Femur (tissue), 1 donor: ENCODE measurements around the gene HBB.
"Not testable (repeated sequence)": the region's sequence is repeated elsewhere in the genome, so short reads cannot be mapped to it uniquely, and the experiment has no call there.

ENCODE experiments used
- DNase-seq: peaks from one replicate; pipeline ENCODE4 v3.0.0-alpha.2; 2017

The HBB gene

DNA sequence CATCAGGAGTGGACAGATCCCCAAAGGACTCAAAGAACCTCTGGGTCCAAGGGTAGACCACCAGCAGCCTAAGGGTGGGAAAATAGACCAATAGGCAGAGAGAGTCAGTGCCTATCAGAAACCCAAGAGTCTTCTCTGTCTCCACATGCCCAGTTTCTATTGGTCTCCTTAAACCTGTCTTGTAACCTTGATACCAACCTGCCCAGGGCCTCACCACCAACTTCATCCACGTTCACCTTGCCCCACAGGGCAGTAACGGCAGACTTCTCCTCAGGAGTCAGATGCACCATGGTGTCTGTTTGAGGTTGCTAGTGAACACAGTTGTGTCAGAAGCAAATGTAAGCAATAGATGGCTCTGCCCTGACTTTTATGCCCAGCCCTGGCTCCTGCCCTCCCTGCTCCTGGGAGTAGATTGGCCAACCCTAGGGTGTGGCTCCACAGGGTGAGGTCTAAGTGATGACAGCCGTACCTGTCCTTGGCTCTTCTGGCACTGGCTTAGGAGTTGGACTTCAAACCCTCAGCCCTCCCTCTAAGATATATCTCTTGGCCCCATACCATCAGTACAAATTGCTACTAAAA, at the start of gene HBB:
Gene HBB (minus strand): TSS at position 340 of the 579 bp plus-strand sequence. CDS start 50 bp downstream, at position 290.
- DNase-seq, result no peak

DNA sequence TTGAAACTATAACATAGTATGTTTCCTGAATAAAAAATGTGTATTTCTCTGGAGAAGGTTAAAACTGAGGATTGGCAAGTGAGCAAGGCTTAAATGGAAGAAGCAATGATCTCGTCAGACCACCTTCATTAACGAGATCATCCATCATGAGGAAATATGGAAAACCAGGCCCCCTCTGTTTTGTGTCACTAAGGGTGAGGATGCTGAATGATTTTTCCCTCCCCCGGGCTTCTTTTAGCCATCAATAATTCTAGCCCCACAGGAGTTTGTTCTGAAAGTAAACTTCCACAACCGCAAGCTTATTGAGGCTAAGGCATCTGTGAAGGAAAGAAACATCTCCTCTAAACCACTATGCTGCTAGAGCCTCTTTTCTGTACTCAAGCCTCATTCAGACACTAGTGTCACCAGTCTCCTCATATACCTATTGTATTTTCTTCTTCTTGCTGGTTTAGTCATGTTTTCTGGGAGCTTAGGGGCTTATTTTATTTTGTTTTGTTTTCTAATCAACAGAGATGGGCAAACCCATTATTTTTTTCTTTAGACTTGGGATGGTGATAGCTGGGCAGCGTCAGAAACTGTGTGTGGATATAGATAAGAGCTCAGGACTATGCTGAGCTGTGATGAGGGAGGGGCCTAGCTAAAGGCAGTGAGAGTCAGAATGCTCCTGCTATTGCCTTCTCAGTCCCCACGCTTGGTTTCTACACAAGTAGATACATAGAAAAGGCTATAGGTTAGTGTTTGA, 48.7 kb upstream of the HBB start:
- no peak for DNase-seq

DNA sequence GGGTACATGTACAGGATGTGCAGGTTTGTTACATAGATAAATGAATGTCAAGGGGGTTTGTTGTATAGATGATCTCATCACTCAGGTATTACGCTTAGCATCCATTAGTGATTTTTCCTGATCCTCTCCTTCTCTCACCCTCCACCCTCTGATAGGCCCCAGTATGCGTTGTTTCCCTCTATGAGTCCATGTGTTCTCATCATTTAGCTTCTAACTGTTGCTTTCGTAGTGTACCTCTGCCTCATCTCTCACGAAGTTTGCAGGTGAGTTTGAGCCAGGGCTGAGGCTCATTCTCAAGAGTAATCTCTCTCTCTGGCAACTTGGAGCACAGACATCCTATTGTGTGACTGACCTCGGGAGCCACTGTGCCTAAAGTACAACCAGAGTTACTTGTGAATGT, 47.5 kb upstream of the HBB start:
- DNase-seq, result no peak

DNA sequence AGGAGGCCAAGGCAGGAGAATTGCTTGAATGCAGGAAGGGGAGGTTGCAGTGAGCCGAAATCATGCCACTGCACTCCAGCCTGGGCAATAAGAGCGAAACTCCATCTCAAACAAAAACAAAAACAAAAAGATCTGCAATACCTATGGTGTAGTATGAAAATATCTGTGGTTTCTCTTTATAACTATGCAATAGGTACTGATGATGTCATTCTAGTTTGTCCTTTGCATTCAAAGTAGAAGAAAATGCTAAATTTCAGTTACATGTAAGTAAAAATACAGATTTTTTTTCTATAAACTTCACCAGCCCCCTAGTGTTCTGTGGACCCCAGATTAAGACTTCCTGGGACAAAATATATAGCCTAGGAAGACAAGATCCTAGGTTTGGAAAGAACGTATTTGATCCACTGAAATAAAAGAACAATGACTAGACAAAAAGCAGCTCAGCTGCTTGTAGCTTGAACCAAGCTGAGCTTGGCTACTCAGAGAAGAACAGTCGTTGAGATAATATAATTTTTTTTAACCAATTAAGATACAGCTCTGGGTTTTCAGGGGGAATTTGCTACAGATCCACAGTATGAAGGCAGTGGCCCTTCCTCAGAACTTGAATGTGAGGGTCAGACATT, 45.6 kb upstream of the HBB start:
- DNase-seq, result no peak

DNA sequence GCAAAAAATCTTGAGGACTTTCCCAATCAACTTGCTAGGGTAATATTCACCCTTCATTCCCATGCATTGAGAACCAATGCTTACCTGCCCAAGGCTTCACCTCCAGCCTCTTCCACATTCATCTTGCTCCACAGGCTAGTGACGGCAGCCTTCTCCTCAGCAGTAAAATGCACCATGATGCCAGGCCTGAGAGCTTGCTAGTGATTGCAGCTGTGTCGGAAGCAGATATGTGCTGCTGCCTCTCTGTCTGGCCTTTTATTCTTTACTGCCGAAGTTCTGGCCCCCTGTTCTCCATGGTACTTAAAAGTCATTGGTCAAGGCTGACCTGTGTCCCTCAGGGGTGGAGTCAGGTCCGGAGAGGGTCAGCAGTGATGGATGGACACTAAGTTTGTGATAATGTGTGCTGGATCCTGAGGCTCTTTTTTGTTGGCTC, 42.9 kb upstream of the HBB start, which contains the start of gene HBE1:
Gene HBE1 (minus strand): TSS at position 231 of the 433 bp plus-strand sequence. CDS start 55 bp downstream, at position 176.
- DNase-seq, result no peak

DNA sequence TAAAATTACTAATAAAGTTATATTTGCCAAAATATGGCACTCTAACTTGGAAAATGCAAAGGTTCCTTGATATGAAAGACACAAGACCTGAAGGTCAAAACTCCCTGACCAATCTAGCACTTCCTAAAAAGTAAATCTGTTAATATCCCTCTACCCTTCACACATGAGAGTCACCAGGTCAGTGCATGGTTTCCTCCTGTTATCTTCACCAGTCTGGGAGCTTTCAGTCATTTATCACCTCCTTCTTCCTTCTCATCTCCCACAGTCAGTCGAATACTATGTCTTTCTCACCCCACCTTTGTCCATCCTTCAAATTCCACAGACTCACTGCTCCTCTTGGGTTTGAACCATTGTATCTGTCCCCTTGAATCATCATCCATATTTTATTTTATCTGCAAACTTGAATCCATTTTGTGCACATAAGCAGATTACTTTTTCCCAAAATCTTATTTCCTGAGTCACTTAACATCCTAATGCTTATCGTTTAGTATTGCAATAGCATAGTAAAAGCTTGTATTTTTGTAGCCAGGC, 40.2 kb upstream of the HBB start:
- DNase-seq, result no peak

DNA sequence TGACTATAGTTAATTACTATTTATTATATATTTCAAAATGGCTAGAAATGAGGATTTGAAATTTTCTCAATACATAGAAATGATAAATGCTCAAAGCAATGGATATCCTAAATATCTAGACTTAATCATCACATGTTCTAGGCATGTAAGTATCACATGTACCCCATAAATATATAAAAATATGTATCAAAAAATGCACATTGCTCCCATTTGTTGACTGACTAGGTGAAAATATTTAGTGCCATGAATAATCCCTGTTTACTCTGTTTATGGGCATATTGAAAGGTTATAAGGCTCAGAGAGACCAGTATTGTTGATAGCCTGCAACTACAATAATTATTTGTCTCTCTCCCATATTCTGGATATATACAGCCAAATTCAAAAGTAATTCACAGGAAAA, 39.7 kb upstream of the HBB start:
- no peak for DNase-seq

DNA sequence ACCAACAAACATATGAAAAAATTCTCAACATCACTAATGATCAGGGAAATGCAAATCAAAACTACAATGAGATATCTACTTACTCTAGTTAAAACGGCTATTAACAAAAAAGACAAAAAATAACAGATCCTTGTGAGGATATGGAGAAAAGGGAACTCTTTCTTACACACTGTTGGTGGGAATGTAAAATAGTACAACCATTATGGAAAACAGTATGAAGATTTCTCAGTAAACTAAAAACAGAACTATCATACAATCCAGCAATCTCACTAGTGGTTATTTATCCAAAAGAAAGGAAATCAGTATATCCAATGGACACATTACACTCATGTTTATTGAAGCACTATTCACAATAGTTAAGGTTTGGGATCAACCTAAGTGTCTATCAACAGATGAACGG, 39.0 kb upstream of the HBB start:
- no peak for DNase-seq

DNA sequence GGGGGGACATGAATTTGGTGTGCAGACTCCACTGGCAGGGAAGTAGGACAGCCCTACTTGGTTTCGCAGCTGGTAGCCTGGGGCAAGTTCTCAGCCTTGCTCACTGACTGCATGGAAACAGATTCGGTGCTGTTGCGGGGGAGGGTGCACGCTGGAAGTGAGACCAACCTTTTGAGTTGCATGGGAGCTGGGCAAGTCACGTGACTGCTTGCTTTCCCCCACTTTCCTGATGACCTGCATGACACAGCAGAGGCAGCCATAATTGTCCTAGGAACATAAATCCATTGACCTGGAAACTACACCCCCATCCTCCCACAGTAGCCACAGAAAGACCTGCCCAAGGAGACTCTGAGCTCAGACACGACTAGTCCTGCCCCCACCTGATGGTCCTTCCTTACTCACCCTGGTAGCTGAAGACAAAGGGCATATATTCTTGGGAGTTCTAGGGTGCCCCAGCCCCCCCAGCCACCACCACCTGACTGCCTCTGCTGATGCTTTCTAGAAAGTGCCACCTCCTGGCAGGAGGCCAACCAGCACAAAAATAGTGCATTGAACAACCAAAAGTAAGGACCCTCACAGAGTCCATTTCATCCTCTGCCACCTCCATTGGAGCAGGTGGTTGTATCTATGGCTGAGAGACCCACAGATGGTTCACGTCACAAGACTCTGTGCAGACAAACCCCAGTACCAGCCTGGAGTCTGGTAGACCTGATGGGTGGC, 31.8 kb upstream of the HBB start:
- DNase-seq, result no peak

DNA sequence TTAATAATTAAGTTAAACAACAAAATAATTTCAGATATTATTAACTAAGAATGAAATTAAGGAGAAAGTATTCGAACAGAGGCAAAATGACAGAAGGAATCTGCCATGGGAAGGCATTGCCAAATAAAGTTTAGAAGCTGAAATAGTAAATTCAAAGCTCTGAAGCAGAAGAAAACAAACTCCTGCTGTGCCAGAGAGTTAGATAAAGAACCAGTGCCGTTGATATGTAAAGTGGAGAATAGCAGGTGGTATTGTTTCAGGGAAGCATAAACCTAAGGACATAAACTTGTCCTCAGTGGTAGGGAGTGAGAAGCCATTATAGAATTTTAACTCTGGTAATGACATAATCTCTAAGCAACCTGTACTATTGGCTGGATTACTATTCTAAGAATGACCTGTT, 30.4 kb upstream of the HBB start:
- no peak for DNase-seq

DNA sequence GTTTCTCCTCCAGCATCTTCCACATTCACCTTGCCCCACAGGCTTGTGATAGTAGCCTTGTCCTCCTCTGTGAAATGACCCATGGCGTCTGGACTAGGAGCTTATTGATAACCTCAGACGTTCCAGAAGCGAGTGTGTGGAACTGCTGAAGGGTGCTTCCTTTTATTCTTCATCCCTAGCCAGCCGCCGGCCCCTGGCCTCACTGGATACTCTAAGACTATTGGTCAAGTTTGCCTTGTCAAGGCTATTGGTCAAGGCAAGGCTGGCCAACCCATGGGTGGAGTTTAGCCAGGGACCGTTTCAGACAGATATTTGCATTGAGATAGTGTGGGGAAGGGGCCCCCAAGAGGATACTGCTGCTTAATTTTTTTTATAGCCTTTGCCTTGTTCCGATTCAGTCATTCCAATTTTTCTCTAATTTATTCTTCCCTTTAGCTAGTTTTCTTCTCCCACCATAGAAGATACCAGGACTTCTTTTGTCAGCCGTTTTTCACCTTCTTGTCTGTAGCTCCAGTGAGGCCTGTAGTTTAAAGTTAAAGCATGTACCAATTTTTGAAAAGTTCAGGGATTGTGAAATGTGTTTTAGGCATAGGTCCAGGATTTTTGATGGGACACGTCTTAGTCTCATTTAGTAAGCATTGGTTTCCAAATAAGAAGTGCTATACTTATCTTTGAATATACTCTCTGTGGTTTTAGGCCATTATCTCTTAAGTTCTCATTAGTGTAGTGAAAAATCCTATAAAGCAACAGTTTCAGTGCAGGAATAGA, 28.0 kb upstream of the HBB start, which contains the start of gene HBG2:
Gene HBG2 (minus strand): TSS at position 136 of the 768 bp plus-strand sequence. CDS start 53 bp downstream, at position 83.
- DNase-seq, result not testable (repeated sequence)

DNA sequence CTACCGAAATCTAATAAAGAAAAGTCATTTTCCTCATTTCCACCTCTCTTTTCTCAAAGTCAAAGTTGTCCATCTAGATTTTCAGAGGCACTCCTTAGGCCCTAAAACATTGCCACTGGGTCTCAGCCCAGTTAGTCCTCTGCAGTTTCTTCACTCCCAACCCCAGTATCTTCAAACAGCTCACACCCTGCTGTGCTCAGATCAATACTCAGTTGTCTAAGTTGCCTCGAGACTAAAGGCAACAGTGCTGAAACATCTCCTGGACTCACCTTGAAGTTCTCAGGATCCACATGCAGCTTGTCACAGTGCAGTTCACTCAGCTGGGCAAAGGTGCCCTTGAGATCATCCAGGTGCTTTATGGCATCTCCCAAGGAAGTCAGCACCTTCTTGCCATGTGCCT, 27.2 kb upstream of the HBB start:
- not testable (repeated sequence) for DNase-seq

DNA sequence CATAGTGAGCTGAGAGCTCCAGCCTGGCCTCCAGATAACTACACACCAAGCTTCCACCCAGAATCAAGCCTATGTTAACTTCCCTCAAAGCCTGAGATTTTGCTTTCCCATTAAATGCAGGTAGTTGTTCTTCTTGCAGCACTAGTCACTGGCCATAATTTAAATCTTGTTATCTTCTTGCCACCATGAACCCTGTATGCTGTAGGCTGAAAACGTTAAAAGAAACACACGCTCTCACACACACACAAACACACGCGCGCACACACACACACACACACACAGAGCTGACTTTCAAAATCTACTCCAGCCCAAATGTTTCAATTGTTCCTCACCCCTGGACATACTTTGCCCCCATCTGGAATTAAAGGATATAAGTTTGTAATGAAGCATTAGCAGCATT, 26.6 kb upstream of the HBB start:
- DNase-seq, result not testable (repeated sequence)

DNA sequence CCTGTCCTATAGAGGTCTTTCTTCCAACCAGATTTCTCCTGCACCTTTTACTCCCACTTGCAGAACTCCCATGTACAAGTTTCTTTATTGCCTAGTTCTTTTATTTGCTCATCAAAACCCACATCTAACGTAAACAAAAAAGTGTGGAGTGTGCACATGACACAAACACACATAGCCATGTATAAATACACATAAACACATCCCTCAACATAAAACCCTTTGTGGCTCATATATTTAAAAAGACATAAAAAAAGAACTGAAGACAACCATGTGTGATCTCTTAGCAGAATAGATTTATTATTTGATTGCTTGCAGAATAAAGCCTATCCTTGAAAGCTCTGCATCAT, 26.0 kb upstream of the HBB start:
- no peak for DNase-seq

DNA sequence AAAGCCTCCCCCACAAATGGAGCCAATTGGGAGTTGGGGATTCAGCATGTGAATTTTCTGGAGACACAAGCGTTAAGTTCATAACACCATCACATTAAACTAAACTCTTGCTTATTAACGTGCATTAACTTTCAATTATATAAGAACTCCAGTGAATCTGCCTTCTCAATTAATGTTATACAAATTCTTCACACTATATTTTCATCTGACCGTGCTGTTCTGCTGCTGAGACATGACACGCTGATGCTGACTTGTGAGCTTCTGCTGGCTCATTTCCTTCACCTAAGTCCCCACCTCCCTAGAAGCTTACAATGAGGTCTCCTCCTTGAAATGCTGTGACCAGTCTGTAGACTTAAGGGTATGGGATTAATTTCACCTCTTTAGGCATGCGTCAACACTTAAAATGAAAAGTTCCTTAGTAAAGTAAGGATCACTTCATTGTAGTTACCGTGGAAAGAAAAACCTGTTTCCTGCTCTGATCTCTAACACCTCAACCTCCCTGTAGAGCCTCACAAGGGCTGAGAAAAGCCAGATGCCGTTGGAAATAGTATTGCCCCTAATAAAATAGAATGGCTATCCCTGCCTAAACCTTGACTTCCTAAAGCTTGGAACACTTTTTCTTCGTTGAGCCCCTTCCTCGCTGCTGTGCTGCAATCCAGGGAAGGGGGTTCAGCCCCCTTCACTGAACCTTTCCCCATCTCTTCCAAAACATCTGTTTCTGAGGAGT, 25.5 kb upstream of the HBB start:
- no peak for DNase-seq

DNA sequence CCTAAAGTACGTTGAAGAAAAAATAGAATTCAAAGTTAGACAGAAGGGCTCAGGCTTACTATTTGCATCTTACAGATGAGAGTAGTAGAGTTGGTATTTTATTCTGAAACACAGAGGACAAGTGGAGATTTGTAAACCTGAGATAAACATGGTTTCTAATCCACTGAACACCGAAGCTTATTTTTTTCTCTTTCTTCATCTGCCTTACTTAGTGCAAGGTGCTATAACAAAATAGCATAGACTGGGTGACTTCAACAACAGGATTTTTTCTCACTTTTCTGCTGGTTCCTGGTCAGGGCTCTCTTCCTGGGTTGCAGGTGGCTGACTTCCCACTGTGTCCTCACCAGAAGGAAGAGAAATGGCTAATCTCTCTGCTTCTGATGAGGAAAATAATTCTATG, 24.9 kb upstream of the HBB start:
- DNase-seq, result no peak

DNA sequence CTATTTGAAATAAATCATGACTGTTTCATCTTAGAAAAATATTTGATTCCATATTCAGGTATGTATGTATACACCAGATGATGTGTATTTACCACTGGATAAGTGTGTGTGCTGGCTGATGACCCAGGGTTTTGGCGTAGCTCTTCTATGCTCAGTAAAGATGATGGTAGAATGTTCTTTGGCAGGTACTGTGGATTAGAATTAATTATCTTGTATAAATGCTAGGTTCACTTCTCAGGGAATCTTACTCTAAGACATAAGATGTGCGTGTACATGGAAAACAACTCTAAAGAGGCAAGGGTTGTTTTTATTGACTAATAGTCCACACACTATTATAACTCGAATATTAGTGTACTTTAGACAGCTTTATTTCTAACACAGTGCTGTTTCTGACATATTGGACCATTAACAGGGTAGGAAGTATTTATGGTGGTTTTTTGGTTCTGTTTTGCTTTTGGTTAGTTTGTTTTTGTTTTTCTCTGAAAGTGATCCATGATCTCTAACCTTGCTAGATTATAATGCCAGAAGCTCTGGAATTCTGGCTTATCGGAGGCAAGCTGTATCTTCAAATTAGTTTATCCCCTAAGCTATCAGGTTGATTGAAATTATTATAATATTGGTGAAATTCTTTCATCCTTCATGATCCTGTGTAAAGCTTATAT, 23.8 kb upstream of the HBB start:
- no peak for DNase-seq

DNA sequence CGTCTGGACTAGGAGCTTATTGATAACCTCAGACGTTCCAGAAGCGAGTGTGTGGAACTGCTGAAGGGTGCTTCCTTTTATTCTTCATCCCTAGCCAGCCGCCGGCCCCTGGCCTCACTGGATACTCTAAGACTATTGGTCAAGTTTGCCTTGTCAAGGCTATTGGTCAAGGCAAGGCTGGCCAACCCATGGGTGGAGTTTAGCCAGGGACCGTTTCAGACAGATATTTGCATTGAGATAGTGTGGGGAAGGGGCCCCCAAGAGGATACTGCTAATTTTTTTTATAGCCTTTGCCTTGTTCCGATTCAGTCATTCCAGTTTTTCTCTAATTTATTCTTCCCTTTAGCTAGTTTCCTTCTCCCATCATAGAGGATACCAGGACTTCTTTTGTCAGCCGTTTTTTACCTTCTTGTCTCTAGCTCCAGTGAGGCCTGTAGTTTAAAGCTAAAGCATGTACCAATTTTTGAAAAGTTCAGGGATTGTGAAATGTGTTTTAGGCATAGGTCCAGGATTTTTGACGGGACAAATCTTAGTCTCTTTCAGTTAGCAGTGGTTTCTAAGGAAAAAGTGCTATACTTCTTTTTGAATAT, 23.0 kb upstream of the HBB start, which contains the start of gene HBG1:
Gene HBG1 (minus strand): TSS at position 51 of the 590 bp plus-strand sequence. CDS start 53 bp downstream, outside the sequence.
- not testable (repeated sequence) for DNase-seq

DNA sequence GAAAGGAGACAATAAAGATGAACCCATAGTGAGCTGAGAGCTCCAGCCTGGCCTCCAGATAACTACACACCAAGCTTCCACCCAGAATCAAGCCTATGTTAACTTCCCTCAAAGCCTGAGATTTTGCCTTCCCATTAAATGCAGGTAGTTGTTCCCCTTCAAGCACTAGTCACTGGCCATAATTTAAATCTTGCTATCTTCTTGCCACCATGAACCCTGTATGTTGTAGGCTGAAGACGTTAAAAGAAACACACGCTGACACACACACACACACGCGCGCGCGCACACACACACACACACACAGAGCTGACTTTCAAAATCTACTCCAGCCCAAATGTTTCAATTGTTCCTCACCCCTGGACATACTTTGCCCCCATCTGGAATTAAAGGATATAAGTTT, 21.6 kb upstream of the HBB start:
- not testable (repeated sequence) for DNase-seq

DNA sequence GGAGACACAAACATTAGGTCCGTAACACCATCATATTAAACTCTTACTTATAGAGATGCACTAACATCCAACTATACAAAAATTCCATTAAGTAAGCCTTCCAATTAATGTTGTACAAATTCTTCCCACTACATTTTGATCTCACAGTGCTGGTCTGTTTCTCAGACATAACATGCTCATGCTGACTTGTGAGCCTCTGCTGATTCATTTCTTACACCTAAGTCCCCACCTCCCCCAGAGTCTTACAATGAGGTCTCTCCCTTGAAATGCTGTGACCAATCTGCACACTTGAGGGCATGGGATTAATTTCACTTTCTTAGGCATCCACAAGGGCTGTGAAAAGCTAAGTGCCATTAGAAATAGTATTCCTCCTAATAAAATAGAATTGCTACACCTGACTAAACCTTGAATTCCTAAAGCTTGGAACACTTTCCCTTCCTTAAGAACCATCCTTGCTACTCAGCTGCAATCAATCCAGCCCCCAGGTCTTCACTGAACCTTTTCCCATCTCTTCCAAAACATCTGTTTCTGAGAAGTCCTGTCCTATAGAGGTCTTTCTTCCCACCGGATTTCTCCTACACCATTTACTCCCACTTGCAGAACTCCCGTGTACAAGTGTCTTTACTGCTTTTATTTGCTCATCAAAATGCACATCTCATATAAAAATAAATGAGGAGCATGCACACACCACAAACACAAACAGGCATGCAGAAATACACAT, 20.8 kb upstream of the HBB start:
- no peak for DNase-seq
